Measurements from ENCODE around the gene ANKDD1B.

DNA sequence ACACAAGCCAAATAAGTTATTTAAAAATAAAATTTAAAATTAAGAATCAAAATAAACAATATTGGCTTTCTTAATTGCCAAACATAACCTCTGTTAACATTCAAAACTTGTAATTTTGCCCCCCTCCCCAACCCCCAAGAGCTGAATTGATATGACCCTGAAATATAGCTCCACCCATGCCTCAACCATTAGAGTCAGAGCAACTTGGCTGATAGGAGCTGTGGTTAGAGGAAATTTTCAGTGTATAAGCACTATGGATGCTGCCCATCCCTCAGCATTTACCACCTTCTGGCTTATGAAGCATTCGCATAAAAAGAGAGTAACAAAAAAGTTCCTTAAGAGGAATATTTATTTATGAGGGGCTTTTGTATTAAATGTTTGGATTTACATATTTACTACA lies 99.9 kb downstream of the ANKDD1B start:
- TF ChIP-seq, protein P1, sequence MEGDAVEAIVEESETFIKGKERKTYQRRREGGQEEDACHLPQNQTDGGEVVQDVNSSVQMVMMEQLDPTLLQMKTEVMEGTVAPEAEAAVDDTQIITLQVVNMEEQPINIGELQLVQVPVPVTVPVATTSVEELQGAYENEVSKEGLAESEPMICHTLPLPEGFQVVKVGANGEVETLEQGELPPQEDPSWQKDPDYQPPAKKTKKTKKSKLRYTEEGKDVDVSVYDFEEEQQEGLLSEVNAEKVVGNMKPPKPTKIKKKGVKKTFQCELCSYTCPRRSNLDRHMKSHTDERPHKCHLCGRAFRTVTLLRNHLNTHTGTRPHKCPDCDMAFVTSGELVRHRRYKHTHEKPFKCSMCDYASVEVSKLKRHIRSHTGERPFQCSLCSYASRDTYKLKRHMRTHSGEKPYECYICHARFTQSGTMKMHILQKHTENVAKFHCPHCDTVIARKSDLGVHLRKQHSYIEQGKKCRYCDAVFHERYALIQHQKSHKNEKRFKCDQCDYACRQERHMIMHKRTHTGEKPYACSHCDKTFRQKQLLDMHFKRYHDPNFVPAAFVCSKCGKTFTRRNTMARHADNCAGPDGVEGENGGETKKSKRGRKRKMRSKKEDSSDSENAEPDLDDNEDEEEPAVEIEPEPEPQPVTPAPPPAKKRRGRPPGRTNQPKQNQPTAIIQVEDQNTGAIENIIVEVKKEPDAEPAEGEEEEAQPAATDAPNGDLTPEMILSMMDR (IDR thresholded peaks at IDR 0.05), result no peak
- TF ChIP-seq EP300 (IDR thresholded peaks at IDR 0.05), result no peak
